Measurements from ENCODE around the gene MUS81. TPM values are rescaled to one million over a fixed set of nuclear protein-coding genes. Genes with fewer than 3 reads are reported as not detected.
A peak's percentile ranks its signal among the peaks of the same experiment; 100 is the strongest.

The MUS81 gene
- total RNA-seq, 1 donor from 2014 or later: 36.8 TPM

GRCh38 chr11:65817312-65817834 is 42.9 kb upstream of the MUS81 start:
- Histone ChIP-seq H3K27me3 (peaks cover 16% of the 10 kb centered on the region), H3K4me2 (peak overlapping the region; percentile 77), H3K27ac (no peak overlapping the region), H3K9ac (no peak overlapping the region), H3K36me3 (no peaks in the 10 kb centered on the region), H2AFZ (replicated peaks) (peak overlapping the region; percentile 55), H3K4me1 (no peaks in the 10 kb centered on the region), H3K4me3 (peak overlapping the region; percentile 62), H3K9me3 (ENCODE audit: low read depth) (no peaks in the 10 kb centered on the region), H3K79me2 (ENCODE audit: low read depth) (no peaks in the 10 kb centered on the region), H3F3A (ENCODE audit: low read depth) (no peaks in the 10 kb centered on the region), H4K20me1 (ENCODE audit: low read depth) (no peaks in the 10 kb centered on the region)
- peaks cover 4% of the 10 kb centered on the region for H3K36me3 Mint-ChIP-seq
- no peaks in the 10 kb centered on the region for H3K9me3 Mint-ChIP-seq
- H3K4me3 Mint-ChIP-seq: peak overlapping the region; percentile 84
- peaks cover 2% of the 10 kb centered on the region for H3K27me3 Mint-ChIP-seq (ENCODE audit: insufficient read depth, low read depth)
- H3K27ac Mint-ChIP-seq: no peak overlapping the region
- TF ChIP-seq EZH2 (IDR thresholded peaks at IDR 0.05) (no peak), EZH2phosphoT487 (IDR thresholded peaks at IDR 0.05) (peak; percentile 24), CTCF (IDR thresholded peaks at IDR 0.05) (no peak)
- peaks cover 12% of the 10 kb centered on the region for H3K4me1 Mint-ChIP-seq
- no peak for DNase-seq (ENCODE audit: low spot score)

DNA sequence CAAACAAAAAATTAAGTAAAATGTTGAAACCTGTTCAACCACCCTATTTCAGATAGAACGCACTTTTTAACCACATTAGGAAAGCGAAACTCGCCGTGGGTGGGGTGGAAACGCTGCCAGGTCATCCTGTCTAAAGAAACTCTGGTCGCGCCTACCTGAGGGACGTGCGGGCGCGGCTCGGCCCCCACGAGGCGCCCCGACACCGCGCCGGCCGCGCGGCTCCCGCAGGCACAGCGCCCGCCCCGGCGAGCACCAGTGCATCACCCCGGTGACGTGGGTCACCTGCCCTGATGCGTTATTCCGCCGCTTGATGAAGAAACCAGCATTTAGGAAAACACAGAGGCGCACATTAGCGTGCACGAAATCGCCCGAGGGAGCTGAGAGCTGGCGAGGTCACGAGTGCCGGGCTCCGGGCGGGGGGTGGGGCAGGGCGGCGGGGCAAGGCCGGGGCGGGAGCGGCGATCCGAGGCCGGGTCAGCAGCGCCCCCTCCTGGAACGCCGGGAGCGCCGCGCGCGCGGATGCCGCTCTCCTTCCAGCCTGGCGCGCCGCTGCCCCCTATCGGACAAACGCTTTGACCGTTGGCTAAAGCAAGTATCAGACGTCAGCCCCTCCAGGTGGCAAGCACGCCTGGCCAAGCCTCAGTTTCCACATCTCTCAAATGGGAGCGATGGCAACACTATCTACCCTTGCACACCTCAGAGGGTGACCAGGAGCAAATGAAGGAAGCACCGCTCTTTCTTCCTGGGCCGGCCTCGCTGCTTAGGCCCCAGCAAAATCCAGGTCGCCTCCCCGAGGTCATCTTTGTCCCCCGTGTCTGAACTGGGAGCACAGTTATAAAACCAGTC is 42.2 kb upstream of the MUS81 start:
- H3K4me3 Mint-ChIP-seq: peak overlapping the region; percentile 84
- H3F3A ChIP-seq (ENCODE audit: low read depth): no peaks in the 10 kb centered on the region
- peak overlapping the region; percentile 62 for H3K4me3 ChIP-seq
- H4K20me1 ChIP-seq (ENCODE audit: low read depth): no peaks in the 10 kb centered on the region
- no peak overlapping the region for H3K27ac Mint-ChIP-seq
- peaks cover 4% of the 10 kb centered on the region for H3K36me3 Mint-ChIP-seq
- H3K4me2 ChIP-seq: peak overlapping the region; percentile 77
- peak overlapping the region; percentile 55 for H2AFZ ChIP-seq (replicated peaks)
- H3K36me3 ChIP-seq: no peaks in the 10 kb centered on the region
- H3K27me3 Mint-ChIP-seq (ENCODE audit: insufficient read depth, low read depth): peaks cover 2% of the 10 kb centered on the region
- H3K4me1 Mint-ChIP-seq: peaks cover 12% of the 10 kb centered on the region
- no peak overlapping the region for H3K27ac ChIP-seq
- DNase-seq (ENCODE audit: low spot score): peak; percentile 95
- H3K79me2 ChIP-seq (ENCODE audit: low read depth): no peaks in the 10 kb centered on the region
- H3K4me1 ChIP-seq: no peaks in the 10 kb centered on the region
- H3K9me3 ChIP-seq (ENCODE audit: low read depth): no peaks in the 10 kb centered on the region
- no peak overlapping the region for H3K9ac ChIP-seq
- no peaks in the 10 kb centered on the region for H3K9me3 Mint-ChIP-seq
- TF ChIP-seq EZH2 (IDR thresholded peaks at IDR 0.05) (peak; percentile 45), EZH2phosphoT487 (IDR thresholded peaks at IDR 0.05) (no peak), CTCF (IDR thresholded peaks at IDR 0.05) (peak; percentile 97)
- peaks cover 16% of the 10 kb centered on the region for H3K27me3 ChIP-seq

DNA sequence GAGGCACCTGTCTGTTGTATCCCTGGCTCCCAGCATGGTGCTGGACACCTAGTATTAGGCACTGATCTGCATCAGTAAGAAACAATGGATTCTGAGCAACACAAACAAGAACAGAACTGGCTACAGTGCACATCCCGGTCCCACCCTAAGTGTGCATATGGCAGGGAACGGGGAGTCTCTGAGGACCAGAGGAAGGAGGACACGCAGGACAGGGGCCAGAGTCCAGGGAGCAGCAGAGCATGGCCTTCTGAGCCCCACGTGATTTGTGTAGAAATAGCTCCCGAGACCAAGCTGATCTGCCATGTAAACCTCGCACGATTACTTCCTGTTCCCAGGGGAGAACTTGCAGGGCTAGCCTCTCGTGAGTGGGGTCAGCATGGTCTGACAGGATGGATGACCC is 39.1 kb upstream of the MUS81 start:
- Mint-ChIP-seq H3K4me1 (peaks cover 12% of the 10 kb centered on the region), H3K27me3 (ENCODE audit: insufficient read depth, low read depth) (peaks cover 6% of the 10 kb centered on the region), H3K9me3 (no peaks in the 10 kb centered on the region), H3K4me3 (no peak overlapping the region), H3K27ac (peak overlapping the region; percentile 66), H3K36me3 (peaks cover 4% of the 10 kb centered on the region)
- Histone ChIP-seq H4K20me1 (ENCODE audit: low read depth) (no peaks in the 10 kb centered on the region), H3K36me3 (no peaks in the 10 kb centered on the region), H3K9ac (no peak overlapping the region), H3K4me3 (no peak overlapping the region), H3F3A (ENCODE audit: low read depth) (no peaks in the 10 kb centered on the region), H2AFZ (replicated peaks) (no peak overlapping the region), H3K4me1 (no peaks in the 10 kb centered on the region), H3K27me3 (peaks cover 16% of the 10 kb centered on the region), H3K27ac (no peak overlapping the region), H3K4me2 (no peak overlapping the region), H3K9me3 (ENCODE audit: low read depth) (no peaks in the 10 kb centered on the region), H3K79me2 (ENCODE audit: low read depth) (no peaks in the 10 kb centered on the region)
- no peak for DNase-seq (ENCODE audit: low spot score)
- no peak for TF ChIP-seq EZH2phosphoT487 (IDR thresholded peaks at IDR 0.05)
- TF ChIP-seq CTCF (IDR thresholded peaks at IDR 0.05): no peak
- TF ChIP-seq EZH2 (IDR thresholded peaks at IDR 0.05): no peak
